Cardiac septum (tissue), 1 donor: ENCODE data around the gene SKIC8. TPM values are rescaled to one million over a fixed set of nuclear protein-coding genes. Genes with fewer than 3 reads are reported as not detected.

ENCODE experiments used
- DNase-seq: peaks from one replicate; pipeline ENCODE4 v3.0.0-alpha.2; 2020; ENCODE audit warnings: low spot score
- intact Hi-C: fragments of 100-400 bp; cut with DNase I; formaldehyde crosslinking; loops from one replicate; pipeline ENCODE4 v1.14.0; 2022
- long read RNA-seq: library from polyadenylated mRNA; unstranded; transcript quantifications from one replicate; pipeline ENCODE4 v2.0.0, GENCODE V29; 2021
- total RNA-seq: library from RNA; stranded (reverse); fragmentation: NEBNext Ultra II Directional; extraction: Animal tissue kit (Norgen Biotek cat#: 25700); gene quantifications from one replicate; pipeline ENCODE4 v1.2.1, GENCODE V29; 2021
- donor health status: DM: no; HTN: no; CAD: no.

The SKIC8 gene
- total RNA-seq, result 33.3 TPM
- long read RNA-seq, transcript WDR61-201 (11 exons, 1,387 nt), result major isoform, 35 of 53 reads
- long read RNA-seq, partial matches to known transcripts, result 1 of 53 reads
- long read RNA-seq, other reads (novel, unspliced or antisense), result 15 of 53 reads

GRCh38 chr15:78299101-78299930, at the start of gene SKIC8:
TSS of gene SKIC8 (minus strand) at chr15:78299609. CDS start at chr15:78295686, 3,923 bp downstream.
- intact Hi-C loops, result loop anchor here (5.0 kb wide), 1 partner anchor 138 kb away; the partner anchor contains the start of gene IREB2

DNA sequence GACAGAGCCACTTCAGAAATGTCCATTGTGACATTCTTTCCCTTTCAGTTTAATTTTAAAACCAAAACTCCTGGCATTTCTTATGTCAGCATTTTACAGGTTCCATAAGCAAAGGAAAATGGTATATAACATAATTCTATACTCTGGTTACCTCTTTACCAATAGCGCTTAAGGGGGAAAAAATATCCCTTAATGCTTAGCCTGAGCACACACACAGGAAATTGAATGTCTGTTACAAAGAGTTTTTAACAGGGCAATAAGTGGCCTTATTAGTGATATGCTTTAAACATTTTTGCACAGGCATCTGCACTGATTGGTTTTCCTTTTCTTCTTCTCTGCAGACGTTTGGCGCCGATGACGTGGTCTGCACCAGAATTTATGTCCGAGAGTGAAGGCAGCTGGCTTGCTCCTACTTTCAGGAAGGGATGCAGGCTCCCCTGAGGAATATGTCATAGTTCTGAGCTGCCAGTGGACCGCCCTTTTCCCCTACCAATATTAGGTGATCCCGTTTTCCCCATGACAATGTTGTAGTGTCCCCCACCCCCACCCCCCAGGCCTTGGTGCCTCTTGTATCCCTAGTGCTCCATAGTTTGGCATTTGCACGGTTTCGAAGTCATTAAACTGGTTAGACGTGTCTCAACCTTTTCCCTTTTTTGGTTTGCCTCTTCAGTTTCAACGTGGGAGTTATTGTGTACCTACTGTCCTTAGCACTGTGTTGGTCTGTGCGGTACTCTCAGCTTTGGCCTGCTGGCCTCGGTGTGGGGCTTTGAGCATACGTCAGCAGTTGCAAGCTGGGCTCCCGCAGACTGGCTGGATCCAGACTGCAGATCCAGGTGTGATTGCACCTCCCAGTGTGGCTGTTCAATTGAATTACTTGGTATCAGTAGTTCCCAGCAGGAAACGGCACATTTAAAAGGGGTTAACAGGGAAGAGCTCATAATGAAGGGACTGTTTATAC, 48.5 kb upstream of the SKIC8 start:
- DNase-seq, result no peak
- intact Hi-C loops, result no loop called here

More at GRCh38 chr15:78299101-78299930, at the start of gene SKIC8:
- DNase-seq, result peak; percentile 96

DNA sequence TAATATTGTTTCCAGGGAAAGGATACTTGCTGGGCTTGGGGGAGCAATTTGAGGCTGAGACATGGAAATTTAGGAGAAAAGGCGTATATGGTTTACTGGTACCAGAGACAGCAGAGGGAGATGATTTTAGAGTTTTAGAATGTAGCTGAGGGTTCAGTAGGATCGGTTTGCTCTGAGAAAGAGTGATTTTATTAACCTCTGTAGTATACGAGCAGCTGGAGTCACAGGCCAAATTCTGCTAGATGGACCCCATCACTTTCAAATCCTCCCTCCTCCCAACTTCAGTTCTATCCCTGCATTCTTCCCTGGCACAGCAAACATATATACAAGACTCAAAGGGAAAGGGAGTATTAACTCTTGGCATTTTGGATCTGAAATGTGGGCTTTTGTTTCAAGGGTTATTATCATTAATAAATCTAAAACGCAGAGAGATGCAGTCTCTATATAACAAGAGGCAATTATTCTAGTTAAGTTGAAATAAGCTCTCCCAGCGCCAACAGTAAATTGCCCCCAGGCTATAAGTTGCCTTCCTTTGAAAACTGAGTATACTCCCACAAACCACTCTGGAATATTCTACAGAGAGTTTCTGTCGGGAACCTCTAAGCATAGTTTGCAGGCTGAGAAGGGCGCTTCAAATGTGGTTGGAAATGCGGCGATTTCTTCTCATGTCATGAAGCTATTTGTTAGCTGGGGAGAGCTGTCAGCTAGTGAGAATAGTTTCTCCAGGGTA, 46.2 kb upstream of the SKIC8 start:
- intact Hi-C loops, result no loop called here
- no peak for DNase-seq

GRCh38 chr15:78343276-78344060, 44.1 kb upstream of the SKIC8 start:
- DNase-seq, result no peak
- intact Hi-C loops, result no loop called here

- intact Hi-C loops, result no loop called here
- no peak for DNase-seq
Measured at GRCh38 chr15:78342021-78342420, 42.6 kb upstream of the SKIC8 start.

DNA sequence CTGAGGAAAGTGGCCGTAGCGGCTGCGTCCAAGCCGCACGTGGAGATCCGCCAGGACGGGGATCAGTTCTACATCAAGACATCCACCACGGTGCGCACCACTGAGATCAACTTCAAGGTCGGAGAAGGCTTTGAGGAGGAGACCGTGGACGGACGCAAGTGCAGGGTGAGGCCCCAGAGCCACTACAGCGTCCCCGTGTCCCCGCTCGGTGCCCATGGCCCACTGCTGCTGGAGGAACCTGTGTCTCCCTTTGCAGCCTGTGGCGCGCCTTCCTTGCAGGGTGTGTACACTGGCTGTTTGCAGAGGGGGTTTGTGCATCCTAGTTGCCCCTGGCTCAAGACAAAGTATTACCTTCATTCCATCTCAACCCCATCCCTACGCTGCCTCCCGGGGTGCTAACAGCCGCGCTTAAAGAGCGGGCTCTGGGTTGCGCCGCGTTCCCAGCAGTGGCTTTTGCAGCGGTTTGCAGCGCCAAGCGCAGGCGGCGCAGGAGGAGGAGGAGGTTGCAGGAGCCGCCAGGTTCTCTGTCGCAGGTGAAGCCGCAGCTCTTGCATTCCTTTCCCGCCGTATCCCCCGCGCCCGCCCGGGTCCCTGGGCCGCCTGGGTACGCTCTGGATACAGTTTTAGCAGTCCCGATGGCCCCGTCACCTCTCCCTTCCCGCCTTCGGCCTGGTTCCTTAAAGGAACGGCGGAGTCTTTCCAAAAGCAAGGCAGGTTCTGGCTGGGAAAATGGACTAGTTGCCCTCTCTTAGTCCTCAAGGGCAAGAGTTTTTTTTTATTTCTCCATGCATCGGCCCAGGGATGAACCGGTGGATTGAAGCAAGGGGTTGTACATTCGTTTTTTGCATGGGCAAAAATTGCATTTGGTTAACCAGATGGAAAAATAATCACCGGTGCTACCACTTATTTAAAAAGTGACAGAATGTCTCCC, 41.9 kb upstream of the SKIC8 start:
- DNase-seq, result peak; percentile 22
- intact Hi-C loops, result no loop called here

DNA sequence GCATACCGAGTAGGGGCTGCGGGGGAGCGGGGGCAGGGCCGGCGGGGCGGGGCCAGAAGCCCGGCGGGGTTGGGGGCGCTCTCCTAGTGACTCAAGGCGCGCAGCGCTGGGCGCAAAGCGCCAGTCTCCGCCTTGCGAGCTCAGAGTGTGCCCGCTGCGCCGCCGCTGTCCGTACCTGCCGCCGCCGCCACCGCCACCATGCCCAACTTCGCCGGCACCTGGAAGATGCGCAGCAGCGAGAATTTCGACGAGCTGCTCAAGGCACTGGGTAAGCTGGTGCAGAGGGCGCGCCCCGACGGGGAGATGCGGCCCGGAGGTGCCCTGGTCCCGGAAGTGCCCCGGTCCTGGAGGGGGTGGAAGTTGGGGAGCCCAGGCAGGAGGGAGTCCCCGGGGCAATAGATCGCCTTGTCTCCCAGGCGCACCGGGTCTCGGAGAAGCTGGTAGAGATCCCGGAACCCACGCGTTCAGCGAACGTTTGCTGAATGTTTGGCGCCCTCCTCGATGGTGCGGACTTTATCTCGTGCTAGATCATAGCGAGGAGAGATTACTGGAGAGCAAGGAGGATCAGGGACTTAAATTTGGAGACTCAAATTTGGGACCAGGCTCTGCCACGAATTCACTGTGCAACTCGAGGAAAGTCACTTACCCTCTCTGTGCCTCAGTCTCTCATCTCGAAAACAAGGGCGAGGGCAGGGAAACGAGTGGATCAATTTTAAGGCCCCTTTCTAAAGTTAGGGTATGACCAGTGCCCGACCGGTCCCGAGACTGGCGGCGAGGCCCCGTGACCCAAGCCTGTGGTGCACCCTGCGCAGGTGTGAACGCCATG, 41.0 kb upstream of the SKIC8 start, which contains the start of gene CRABP1:
TSS of gene CRABP1 (plus strand) at position 123 of the 826 bp plus-strand sequence. CDS start at position 199, 76 bp downstream.
- peak; percentile 35 for DNase-seq

DNA sequence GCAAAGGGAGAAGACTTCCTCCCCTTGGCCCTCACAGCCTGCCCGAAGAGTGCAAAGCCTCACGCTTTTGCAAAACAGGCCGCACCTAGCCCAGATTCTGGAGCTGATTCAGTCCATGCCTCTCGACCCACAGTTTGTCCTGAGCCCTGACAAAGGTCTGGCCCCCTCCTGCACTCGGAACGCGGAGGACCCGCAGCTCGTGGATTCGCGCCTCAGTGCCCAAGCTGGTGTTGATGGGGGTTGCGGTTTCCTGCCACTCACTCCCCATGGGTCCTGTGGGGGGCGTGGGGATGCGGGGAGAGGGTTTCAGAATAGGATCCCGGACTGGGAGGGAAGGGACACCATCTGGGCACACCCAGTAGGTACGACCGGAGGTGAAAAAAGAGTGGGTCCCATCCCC, 40.1 kb upstream of the SKIC8 start:
- intact Hi-C loops, result no loop called here
- no peak for DNase-seq

More for the DNA sequence above, 41.0 kb upstream of the SKIC8 start, which contains the start of gene CRABP1:
- intact Hi-C loops, result no loop called here

DNA sequence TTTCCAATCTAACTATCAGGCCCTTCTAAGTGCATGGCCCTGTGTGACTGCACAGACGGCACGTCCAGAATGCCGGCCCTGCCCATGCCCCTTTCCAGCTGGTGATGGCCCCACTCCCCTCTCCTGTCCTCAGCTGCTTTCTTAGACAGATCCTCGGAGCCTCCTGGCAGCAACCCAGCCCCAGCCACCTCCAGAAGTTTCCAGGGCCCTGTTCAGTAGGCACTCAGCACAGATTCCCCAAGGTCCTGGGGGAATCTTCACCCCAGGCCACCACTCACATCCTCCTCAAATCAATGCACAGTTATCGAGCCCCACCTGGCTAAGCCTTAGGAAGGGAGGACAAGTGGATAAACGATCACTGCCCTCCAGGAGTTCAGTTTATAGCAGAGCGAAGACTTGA, 39.4 kb upstream of the SKIC8 start:
- DNase-seq, result no peak
- intact Hi-C loops, result no loop called here

- intact Hi-C loops, result no loop called here
Measured at GRCh38 chr15:78335985-78336384, 36.6 kb upstream of the SKIC8 start.

DNA sequence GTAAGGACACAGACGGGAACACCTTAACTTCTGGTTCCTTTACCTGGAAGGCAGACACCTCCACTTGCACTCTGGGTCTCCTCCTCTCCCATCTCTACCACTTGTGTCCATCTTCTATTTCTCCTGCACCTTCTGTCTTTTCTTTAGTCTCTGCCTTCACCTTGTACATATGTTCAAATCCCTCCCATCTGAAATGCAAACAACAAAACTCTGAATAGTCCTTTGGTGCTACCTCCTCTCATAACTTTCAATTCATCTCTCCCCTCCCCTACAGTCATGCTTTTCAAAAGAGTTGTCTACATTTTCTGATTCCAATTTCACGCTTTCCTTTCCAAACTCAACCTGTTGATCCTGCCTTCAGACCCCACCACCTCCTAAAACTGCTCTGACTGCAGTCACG, 35.4 kb upstream of the SKIC8 start:
- intact Hi-C loops, result no loop called here

More at GRCh38 chr15:78335985-78336384, 36.6 kb upstream of the SKIC8 start:
- no peak for DNase-seq

DNA sequence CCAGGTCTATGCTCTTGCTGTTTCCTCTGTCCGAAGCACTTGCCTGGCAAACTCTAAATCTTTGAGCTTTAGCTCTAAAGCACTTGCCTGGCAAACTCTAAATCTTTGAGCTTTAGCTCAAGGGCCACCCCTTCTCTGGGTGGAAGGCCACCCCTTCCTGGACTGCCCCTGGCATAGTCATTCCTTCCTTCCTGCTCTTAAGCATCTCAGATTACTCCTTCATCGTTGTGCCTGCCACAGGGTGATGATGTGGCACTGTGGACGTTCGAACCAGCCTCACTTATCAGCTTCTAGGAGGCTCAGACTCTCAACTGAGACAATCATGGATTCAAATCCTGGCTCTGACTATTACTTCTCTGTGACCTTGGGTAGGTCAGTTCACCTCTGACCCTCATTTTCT, 30.2 kb upstream of the SKIC8 start:
- intact Hi-C loops, result no loop called here
- no peak for DNase-seq

More for the DNA sequence above, 35.4 kb upstream of the SKIC8 start:
- no peak for DNase-seq

- no peak for DNase-seq
Measured at GRCh38 chr15:78327466-78327865, 28.1 kb upstream of the SKIC8 start.

GRCh38 chr15:78325092-78325843, 25.9 kb upstream of the SKIC8 start:
- intact Hi-C loops, result no loop called here

More at GRCh38 chr15:78327466-78327865, 28.1 kb upstream of the SKIC8 start:
- intact Hi-C loops, result no loop called here

DNA sequence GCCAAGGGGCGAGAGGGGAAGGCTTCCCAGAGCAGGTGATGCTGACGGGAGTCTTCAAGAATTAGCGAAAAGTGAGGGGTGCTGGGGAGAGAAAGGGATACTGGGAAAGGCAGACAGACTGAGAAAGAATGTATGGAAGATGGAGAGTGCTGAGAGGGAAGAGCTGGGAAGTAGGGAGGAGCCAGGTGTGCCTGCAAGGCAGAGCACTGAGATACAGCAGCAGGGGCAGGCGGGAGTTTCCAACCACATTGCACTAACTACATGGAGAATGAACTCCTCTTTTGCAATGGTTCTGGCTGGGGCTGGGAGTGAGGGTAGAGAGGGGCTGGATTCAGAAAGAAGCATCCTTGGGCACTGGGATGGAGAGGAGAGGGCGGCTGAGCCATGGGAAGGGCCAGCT, 24.7 kb upstream of the SKIC8 start:
- intact Hi-C loops, result no loop called here
- DNase-seq, result no peak

More at GRCh38 chr15:78325092-78325843, 25.9 kb upstream of the SKIC8 start:
- DNase-seq, result no peak

- intact Hi-C loops, result no loop called here
- DNase-seq, result no peak
Measured at GRCh38 chr15:78323693-78324092, 24.3 kb upstream of the SKIC8 start.
